Lung (tissue), 12 donors: ENCODE data around the gene RAB44. TPM values are rescaled to one million over a fixed set of nuclear protein-coding genes. Genes with fewer than 3 reads are reported as not detected.

Experiments used
- ATAC-seq: fragments of 200-7000 bp; cut with Tn5 transposase; one replicate; pipeline ENCODE4 v1.9.1; 2020; ENCODE audit warnings: moderate number of reproducible peaks; ENCODE audit not compliant: insufficient read depth, low FRiP score
- DNase-seq, 3 donors: peaks; one replicate each; pipeline ENCODE4 v3.0.0-alpha.2; 2013 to 2017
- H3K27ac ChIP-seq, 2 donors: one replicate each; pipeline ENCODE4 v1.5.1; 2013; ENCODE audit warnings: mild to moderate bottlenecking in 2 of 2, moderate library complexity in 2 of 2, control low read depth in 1 of 2, inconsistent platforms in 1 of 2, low read depth in 1 of 2, low read length in 1 of 2
- H3K27me3 ChIP-seq, 3 donors: one replicate each; pipeline ENCODE4 v1.5.1; 2013; ENCODE audit warnings: low read length in 2 of 3; ENCODE audit not compliant: control insufficient read depth in 3 of 3, insufficient read depth in 3 of 3
- H3K36me3 ChIP-seq, 4 donors: one replicate each; pipeline ENCODE4 v1.5.1; 2013; ENCODE audit warnings: low read length in 4 of 4, mild to moderate bottlenecking in 1 of 4, moderate library complexity in 1 of 4; ENCODE audit not compliant: control insufficient read depth in 4 of 4, insufficient read depth in 4 of 4
- H3K4me1 ChIP-seq, 5 donors: one replicate each; pipeline ENCODE4 v1.5.1; 2013; ENCODE audit warnings: low read length in 5 of 5, mild to moderate bottlenecking in 2 of 5, moderate library complexity in 1 of 5; ENCODE audit not compliant: control insufficient read depth in 5 of 5, insufficient read depth in 5 of 5
- H3K4me3 ChIP-seq: one replicate; pipeline ENCODE4 v1.5.1; 2013; ENCODE audit warnings: mild to moderate bottlenecking, control low read depth, moderate library complexity
- H3K9ac ChIP-seq, 2 donors: one replicate each; pipeline ENCODE4 v1.5.1; 2013; ENCODE audit warnings: low read length in 2 of 2, control low read depth in 1 of 2; ENCODE audit not compliant: insufficient read depth in 1 of 2
- H3K9me3 ChIP-seq, 4 donors: one replicate each; pipeline ENCODE4 v1.5.1; 2013; ENCODE audit warnings: low read length in 3 of 4, mild to moderate bottlenecking in 1 of 4, moderate library complexity in 1 of 4; ENCODE audit not compliant: control insufficient read depth in 4 of 4, insufficient read depth in 3 of 4
- CTCF ChIP-seq: IDR thresholded peaks from 2 replicates; pipeline ENCODE4 v1.5.1; 2012; ENCODE audit warnings: mild to moderate bottlenecking; ENCODE audit errors: control extremely low read depth, extremely low read depth
- WGBS, 2 donors: extraction: QIAGEN DNeasy Blood & Tissue Kit; methylation state at CpG; one replicate each; pipeline ENCODE4 v1.1.7; 2013; 5-methylcytosine and 5-hydroxymethylcytosine counted together
- polyA plus RNA-seq, 2 donors: library from polyadenylated mRNA; stranded (reverse); fragments of 200-250 nt; gene quantifications; one replicate each; pipeline ENCODE4 v1.2.1, GENCODE V29; 2013
- total RNA-seq, 2 donors: library from RNA; depleted of rRNA in 1 of 2; stranded (reverse); fragments of >200 nt in 1 of 2; gene quantifications; one replicate each; pipeline ENCODE4 v1.2.1, GENCODE V29; 2014 to 2021
- donor health status: control.
- donor health status: control.
- donor health status: Bipolar disorder and iron deficiency.
- donor health status: healthy.
- donor health status: DM: yes; HTN: yes; CAD: no.

Gene RAB44
- total and polyA plus RNA-seq, 4 donors, result 0.26 to 1.5 (median 0.91) TPM

- H3K27ac ChIP-seq, result no peak overlapping the region
- peaks cover 0 to 5% (median 4%) of the 10 kb centered on the region in 3 donors for H3K27me3 ChIP-seq
- H3K9ac ChIP-seq, result no peak overlapping the region
- H3K4me3 ChIP-seq, result no peak overlapping the region
- 97 to 100% methylated on average over 2 of the region's 2 CpGs for WGBS, 2 donors
- no peak for TF ChIP-seq CTCF
- H3K9me3 ChIP-seq, result peaks cover 0 to 2% (median 0%) of the 10 kb centered on the region in 4 donors
- ATAC-seq (no peak), DNase-seq (no peak)
- H3K36me3 ChIP-seq, result no peaks in the 10 kb centered on the region
- H3K4me1 ChIP-seq, result peaks cover 0 to 7% (median 2%) of the 10 kb centered on the region in 5 donors
Observed at GRCh38 chr6:36666287-36666686, 31.3 kb upstream of the RAB44 start.

- 49 to 60% methylated on average over 9 of the region's 9 CpGs for WGBS, 2 donors
- ATAC-seq, result peak; percentile 66
- Histone ChIP-seq H3K9me3 (peaks cover 0 to 2% (median 0%) of the 10 kb centered on the region in 4 donors), H3K27ac (no peak overlapping the region), H3K36me3 (no peaks in the 10 kb centered on the region), H3K4me1 (peaks cover 0 to 7% (median 2%) of the 10 kb centered on the region in 5 donors), H3K9ac (no peak overlapping the region), H3K4me3 (no peak overlapping the region), H3K27me3 (peaks cover 0 to 4% (median 0%) of the 10 kb centered on the region in 3 donors)
- TF ChIP-seq CTCF, result no peak
- peak; percentile 22 to 46 (median 30) for DNase-seq
Observed at GRCh38 chr6:36666826-36667591, 30.6 kb upstream of the RAB44 start.

- H3K4me1 ChIP-seq, result peaks cover 0 to 7% (median 2%) of the 10 kb centered on the region in 5 donors
- no peak overlapping the region for H3K27ac ChIP-seq
- H3K9ac ChIP-seq, result no peak overlapping the region
- no peak overlapping the region for H3K4me3 ChIP-seq
- H3K36me3 ChIP-seq, result no peaks in the 10 kb centered on the region
- WGBS, 2 donors, result 88 to 92% methylated on average over 7 of the region's 7 CpGs
- TF ChIP-seq CTCF, result no peak
- H3K27me3 ChIP-seq, result peaks cover 0 to 4% (median 0%) of the 10 kb centered on the region in 3 donors
- DNase-seq (no peak), ATAC-seq (no peak)
- H3K9me3 ChIP-seq, result peaks cover 0 to 2% (median 0%) of the 10 kb centered on the region in 4 donors
Observed at GRCh38 chr6:36668591-36668990, 29.0 kb upstream of the RAB44 start.
